Stimulated activated CD8-positive, alpha-beta memory T cell treated with anti-CD3 and anti-CD28 coated beads, Interleukin-7, amount 100 ng/mL, for 1 hour (primary cell): ENCODE data around the gene CACNA2D4.
"Not testable (repeated sequence)": the region's sequence is repeated elsewhere in the genome, so short reads cannot be mapped to it uniquely, and the experiment has no call there.

Experiments used
- DNase-seq, 2 donors: peaks; one replicate each; pipeline ENCODE4 v3.0.0-alpha.2; 2020; ENCODE audit warnings: low read depth in 2 of 2

CACNA2D4 gene

GRCh38 chr12:1918081-1918883 lies at the start of gene CACNA2D4:
CACNA2D4 (minus strand) TSS chr12:1918652; CDS start chr12:1918473, 179 bp downstream.
- DNase-seq: no peak

GRCh38 chr12:1966561-1967226 lies 48.2 kb upstream of the CACNA2D4 start:
- DNase-seq: no peak

- DNase-seq: no peak
Measured at GRCh38 chr12:1965916-1966315, 47.5 kb upstream of the CACNA2D4 start.

- no peak for DNase-seq
Measured at GRCh38 chr12:1962051-1963020, 43.9 kb upstream of the CACNA2D4 start.

- DNase-seq: no peak
Measured at GRCh38 chr12:1956716-1957115, 38.3 kb upstream of the CACNA2D4 start.

- DNase-seq: no peak
Measured at GRCh38 chr12:1949771-1950470, 31.5 kb upstream of the CACNA2D4 start.

- no peak for DNase-seq
Measured at GRCh38 chr12:1948883-1949282, 30.4 kb upstream of the CACNA2D4 start.

- DNase-seq: no peak
Measured at GRCh38 chr12:1947081-1947480, 28.6 kb upstream of the CACNA2D4 start.

GRCh38 chr12:1946296-1946695 lies 27.8 kb upstream of the CACNA2D4 start:
- no peak for DNase-seq

GRCh38 chr12:1945502-1945901 lies 27.1 kb upstream of the CACNA2D4 start:
- DNase-seq: not testable (repeated sequence)

GRCh38 chr12:1939801-1940607 lies 21.6 kb upstream of the CACNA2D4 start:
- DNase-seq: peak; percentile 73 to 88

- no peak for DNase-seq
Measured at GRCh38 chr12:1939331-1939730, 20.9 kb upstream of the CACNA2D4 start.

GRCh38 chr12:1937481-1938224 lies 19.2 kb upstream of the CACNA2D4 start:
- DNase-seq: no peak

- DNase-seq: no peak
Measured at GRCh38 chr12:1936406-1937320, 18.2 kb upstream of the CACNA2D4 start.

- no peak for DNase-seq
Measured at GRCh38 chr12:1935700-1936378, 17.4 kb upstream of the CACNA2D4 start.

- DNase-seq: no peak
Measured at GRCh38 chr12:1935242-1935641, 16.8 kb upstream of the CACNA2D4 start.

- no peak for DNase-seq
Measured at GRCh38 chr12:1934831-1935230, 16.4 kb upstream of the CACNA2D4 start.

GRCh38 chr12:1934068-1934467 lies 15.6 kb upstream of the CACNA2D4 start:
- DNase-seq: no peak
